Sigmoid colon (tissue), 4 donors: ENCODE measurements around the gene THRB.

Source experiments
- CTCF ChIP-seq, 4 experiments: fragments of 450-650 bp in 3 of 4; fragments of 200-600 bp in 1 of 4; IDR thresholded peaks; one replicate each; pipeline ENCODE4 v1.5.1; 2016 to 2019; ENCODE audit warnings: antibody characterized with exemption in 4 of 4, mild to moderate bottlenecking in 3 of 4, moderate library complexity in 2 of 4
- EP300 ChIP-seq, 4 donors: sonication (generic); formaldehyde crosslinking; IDR thresholded peaks; one replicate each; pipeline ENCODE4 v1.6.1; 2017; ENCODE audit warnings: antibody characterized with exemption in 4 of 4
- POLR2A ChIP-seq, 2 donors: fragments of 450-650 bp; IDR thresholded peaks; one replicate each; pipeline ENCODE4 v1.6.1; 2016; ENCODE audit warnings: antibody characterized with exemption in 2 of 2, mild to moderate bottlenecking in 2 of 2, moderate library complexity in 2 of 2
- POLR2AphosphoS5 ChIP-seq, 4 donors: sonication (generic); formaldehyde crosslinking; IDR thresholded peaks; one replicate each; pipeline ENCODE4 v1.6.1; 2017; ENCODE audit warnings: antibody characterized with exemption in 4 of 4

GRCh38 chr3:24399614-24400013 lies 95.0 kb downstream of the THRB start:
- TF ChIP-seq CTCF (IDR thresholded peaks at IDR 0.05) (no peak), POLR2AphosphoS5 (IDR thresholded peaks at IDR 0.05) (no peak), POLR2A (IDR thresholded peaks at IDR 0.05) (no peak), EP300 (IDR thresholded peaks at IDR 0.05) (no peak)
